OCI-LY3 (cell line): Measurements from ENCODE around the gene METTL16.

Experiments
- EZH2phosphoT487 ChIP-seq: fragments of 200-600 bp; shearing (Covaris generic); IDR thresholded peaks from 2 replicates; pipeline ENCODE4 v1.6.1; 2018; ENCODE audit warnings: antibody characterized with exemption, mixed run types, low read depth
- TF ChIP-seq, protein P1 (sequence below): fragments of 200-600, 300-600 bp; sonication (generic); IDR thresholded peaks from 2 replicates; pipeline ENCODE4 v1.5.1; 2014; ENCODE audit warnings: antibody characterized with exemption, low read length, low read depth

GRCh38 chr17:2393174-2393953, 118.3 kb downstream of the METTL16 start:
- TF ChIP-seq, protein P1, sequence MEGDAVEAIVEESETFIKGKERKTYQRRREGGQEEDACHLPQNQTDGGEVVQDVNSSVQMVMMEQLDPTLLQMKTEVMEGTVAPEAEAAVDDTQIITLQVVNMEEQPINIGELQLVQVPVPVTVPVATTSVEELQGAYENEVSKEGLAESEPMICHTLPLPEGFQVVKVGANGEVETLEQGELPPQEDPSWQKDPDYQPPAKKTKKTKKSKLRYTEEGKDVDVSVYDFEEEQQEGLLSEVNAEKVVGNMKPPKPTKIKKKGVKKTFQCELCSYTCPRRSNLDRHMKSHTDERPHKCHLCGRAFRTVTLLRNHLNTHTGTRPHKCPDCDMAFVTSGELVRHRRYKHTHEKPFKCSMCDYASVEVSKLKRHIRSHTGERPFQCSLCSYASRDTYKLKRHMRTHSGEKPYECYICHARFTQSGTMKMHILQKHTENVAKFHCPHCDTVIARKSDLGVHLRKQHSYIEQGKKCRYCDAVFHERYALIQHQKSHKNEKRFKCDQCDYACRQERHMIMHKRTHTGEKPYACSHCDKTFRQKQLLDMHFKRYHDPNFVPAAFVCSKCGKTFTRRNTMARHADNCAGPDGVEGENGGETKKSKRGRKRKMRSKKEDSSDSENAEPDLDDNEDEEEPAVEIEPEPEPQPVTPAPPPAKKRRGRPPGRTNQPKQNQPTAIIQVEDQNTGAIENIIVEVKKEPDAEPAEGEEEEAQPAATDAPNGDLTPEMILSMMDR, result no peak
- no peak for TF ChIP-seq EZH2phosphoT487
